ENCODE results near the gene FOSL2.

Gene FOSL2

DNA sequence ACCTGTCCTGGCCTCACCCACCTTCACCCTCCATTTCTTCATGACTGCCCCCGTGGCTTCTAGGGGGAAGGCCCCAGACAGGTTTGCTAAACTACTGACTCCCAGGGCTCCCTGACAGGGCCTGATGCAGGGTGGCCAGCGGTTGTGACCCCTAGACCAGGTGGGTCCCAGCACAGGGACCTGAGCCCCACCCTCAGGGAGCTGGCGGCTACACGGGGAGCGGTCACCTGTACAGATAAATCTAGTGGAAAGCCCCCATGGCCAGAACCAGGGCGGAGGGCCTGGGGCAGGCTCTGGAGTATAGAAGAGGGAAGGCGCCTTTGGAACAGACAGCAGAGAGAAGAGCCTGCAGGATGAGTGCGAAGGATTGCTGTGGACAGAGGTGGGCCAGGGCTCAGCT is 60.7 kb downstream of the FOSL2 start:
- DNase-seq = no peak

DNA sequence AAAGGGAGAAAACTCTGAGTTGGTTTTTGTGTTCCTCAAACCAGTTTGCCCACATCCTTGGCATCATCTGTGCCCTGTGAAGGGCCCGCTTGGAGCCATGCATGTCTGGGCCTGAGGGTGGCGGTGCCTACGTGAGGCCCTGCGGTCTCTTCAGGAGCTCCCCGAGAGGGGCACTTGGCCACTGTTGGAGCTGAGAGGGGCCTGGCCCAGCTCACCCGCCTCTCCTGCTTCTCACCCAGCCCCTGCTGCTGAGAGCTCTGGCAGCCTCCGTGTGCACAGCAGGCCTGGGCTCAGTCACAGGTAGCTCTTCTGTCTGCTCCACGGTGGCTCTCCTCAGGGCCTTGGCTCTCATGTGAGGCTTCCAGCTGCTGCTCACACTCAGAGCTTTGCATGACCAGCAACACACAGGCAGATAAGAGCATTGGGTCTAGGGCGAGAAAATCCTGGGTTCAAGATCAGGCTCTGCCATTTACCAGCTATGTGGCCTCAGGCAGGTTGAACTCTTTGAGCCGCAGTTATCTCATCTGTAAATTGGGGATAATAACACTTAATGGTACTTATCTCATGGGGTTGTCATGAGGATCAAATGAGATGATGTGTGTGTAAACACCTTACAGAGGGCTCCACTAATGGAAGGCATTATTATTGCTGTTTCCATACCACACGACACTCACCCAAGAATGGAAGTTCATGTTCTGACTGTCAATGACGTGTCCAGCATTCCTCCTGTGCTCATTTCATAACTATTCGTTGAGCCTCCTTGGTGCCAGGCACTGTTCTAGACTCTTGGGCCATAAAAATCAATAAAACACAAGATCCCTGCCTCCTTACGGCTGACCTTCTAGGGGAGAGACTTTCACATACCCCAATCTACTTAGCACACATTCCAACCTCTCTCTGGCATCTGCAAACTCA is 61.6 kb downstream of the FOSL2 start:
- no peak for DNase-seq

DNA sequence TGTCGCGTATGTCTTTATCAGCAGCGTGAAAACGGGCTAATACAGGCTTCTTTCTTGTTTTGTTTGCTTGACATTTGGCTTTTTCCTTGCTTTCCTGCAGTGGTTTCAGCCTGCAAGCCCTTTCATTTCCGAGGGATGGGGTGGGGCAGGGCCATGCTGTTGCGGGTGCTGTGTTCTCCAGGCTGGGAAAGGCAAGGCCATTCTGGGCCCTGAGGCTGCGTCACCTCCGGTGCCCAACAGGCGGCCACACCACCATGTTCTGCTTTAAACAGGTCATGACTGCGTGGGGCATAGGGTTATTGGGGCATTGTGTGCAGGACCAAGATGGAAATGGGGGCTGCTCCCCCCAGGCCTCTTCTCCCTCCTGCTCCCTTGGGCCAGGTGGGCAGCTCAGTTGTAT is 64.6 kb downstream of the FOSL2 start:
- no peak for DNase-seq

DNA sequence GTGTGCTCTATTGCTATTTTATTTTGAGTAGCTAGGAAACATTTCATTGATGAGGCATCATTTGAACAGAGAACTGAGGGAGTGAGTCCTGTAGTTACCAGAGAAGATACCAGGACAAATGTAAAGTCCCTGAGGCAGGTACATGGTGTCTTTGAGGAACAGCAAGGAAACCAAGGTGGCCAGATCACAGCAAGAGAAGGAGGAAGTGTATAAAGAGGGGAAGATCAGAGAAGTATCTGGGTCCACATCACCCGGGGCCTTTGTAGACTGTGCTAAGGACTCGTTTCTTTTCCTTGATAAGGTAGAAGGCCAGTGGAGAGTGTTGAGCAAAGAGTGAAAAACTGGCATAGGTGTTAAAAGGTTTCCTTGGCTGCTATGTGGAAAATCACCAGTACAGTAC is 68.4 kb downstream of the FOSL2 start:
- DNase-seq = no peak

DNA sequence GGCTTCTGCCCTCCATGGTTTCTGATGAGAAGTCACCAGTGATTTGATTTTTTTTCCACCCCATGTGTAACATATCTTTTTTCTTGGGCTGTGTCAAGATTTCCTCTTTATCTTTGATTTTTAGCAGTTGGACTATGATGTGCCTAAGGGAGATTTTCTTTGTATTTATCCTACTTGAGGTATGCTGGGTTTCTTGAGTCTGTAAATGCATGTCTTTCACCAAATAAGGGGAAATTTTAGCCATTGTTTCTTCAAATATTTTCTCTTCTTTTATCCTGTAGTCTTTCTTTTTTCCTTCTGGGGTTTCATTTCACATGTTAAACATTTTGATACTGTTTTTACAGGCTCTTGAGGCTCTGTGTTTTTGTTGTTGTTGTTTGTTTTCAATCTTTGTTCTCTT is 69.5 kb downstream of the FOSL2 start:
- DNase-seq = no peak

DNA sequence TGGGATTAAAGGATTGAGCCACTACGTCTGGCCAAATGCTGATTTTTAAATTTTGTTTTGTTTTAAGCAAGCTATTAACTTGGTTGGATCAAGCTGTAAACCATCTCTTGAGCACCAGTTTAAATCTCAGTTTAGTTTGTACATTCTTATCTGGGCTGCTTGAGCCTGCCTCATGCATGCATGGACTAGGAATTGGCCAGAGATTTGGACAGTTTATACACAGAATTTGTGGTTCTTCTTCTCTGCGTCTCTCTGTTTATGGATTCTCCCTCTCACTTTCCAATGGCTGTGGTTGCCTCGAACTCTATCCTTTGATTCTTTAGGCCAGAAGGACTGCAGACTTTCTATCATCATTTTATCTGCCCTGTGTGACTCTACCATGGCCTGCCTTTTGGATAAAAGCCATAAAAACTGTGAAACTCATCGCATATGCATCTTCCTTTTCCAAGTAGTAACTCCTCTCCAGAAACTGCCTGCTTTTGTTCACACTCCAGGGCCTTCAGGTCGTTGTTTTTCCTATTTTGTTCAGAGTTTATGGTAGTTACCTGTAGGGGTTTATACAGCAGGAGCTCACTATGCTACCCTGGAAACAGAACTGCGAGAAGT is 70.7 kb downstream of the FOSL2 start:
- no peak for DNase-seq

DNA sequence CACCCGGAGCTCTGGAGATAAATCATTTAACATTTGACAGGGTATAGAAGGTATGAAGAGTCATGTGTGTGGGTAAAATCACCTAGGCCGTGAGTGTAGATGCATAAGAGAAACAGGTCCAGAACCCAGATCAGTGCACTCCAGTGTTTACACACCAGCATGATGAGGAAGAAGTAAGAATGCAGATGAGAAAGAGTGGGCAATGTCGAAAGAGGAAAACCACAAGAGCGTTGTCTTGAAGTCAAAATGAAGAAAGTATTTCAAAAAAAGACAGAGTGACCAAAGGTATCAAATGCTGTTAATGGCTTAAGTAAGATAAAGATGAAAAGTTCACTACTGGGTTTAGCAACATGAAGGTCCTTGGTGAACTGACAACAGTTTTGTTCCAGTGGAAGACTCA is 71.2 kb downstream of the FOSL2 start:
- no peak for DNase-seq

DNA sequence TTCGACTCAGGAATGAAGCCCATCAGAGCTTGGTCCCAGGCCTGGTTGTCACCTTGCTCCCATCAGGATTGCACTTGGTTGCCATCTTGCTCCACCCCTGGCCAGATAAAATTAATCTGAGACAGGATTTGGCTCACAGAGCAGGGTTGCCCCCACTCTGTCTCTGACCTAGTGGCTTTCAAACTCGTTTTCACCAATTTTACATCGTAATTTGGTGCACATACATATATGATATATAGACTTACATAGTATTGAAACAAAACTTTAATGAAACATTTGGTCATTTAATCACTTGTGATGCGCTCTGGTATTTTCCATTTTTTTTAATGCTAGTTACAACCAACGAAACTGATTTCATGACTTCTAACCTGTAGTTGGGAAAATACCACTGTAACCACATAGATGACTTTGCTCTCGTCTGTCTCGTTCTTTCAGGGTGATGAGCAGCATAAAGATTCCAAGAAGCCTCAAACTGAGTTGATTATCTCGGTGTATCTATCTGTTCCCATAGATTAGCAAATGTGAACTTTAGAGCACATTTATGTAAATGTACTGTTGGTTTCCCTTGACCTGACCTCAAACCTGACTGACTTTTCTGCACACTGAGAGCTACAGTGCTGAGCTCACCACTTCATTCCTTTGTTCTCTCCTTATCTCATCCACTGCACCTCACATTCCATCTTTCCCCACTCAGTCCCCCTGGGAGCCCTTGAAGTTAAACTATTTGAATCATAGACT is 72.7 kb downstream of the FOSL2 start:
- DNase-seq = no peak
